A204.1 (cell line): ENCODE results near the gene KAZN.

ENCODE experiments used
- FAIRE-seq: peaks from 2 replicates; lab custom pipeline; 2012; peaks lifted over from hg19 to GRCh38; lab: Jason Lieb, UNC

The KAZN gene

GRCh38 chr1:14774225-14774624 lies 175.7 kb downstream of the KAZN start:
- FAIRE-seq: no peak

GRCh38 chr1:14774988-14775387 lies 176.5 kb downstream of the KAZN start:
- no peak for FAIRE-seq

- FAIRE-seq: no peak
These were observed 176.9 kb downstream of the KAZN start for GRCh38 chr1:14775434-14775833.

DNA sequence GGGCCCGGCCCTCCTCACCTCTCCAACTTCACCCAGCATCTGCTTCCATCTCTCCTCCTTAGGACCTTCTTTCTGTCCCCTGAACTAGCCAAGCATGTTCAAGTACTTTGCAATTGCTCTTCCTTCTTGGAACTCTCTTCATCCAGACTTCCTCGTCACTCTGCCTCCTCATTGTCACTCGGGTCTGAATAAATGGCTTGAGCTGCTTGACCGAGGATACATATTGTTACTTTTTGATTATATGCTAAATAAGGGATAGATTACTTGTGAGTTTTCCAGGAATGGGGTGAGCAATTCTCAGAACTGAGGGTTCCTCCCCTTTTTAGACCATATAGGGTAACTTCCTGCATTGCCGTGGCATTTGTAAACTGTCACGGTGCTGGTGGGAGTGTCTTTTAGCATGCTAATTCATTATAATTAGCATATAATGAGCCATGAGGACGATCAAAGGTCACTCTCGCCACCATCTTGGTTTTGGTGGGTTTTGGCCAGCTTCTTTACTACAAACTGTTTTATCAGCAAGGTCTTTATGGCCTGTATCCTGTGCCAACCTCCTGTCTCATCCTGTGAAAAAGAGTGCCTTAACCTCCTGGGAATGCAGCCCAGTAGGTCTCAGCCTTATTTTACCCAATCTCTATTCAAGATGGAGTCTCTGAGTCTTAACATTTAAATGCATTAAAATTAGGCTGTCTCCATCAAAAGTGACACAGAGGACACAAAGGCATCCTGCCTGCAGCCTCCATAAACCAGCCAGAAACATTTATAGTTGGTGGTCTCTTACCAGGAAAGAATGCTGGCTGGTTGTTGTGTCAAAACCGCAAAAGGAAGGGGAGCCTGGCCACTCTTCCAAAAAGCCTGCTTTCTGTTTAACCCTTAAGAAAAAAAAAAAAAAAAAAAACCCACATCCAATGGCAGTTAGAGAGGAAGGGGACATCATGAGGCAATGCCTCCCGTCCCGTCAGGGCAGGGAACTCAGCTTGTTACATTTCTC lies 179.3 kb downstream of the KAZN start:
- FAIRE-seq: no peak

GRCh38 chr1:14778541-14778897 lies 180.0 kb downstream of the KAZN start:
- no peak for FAIRE-seq

DNA sequence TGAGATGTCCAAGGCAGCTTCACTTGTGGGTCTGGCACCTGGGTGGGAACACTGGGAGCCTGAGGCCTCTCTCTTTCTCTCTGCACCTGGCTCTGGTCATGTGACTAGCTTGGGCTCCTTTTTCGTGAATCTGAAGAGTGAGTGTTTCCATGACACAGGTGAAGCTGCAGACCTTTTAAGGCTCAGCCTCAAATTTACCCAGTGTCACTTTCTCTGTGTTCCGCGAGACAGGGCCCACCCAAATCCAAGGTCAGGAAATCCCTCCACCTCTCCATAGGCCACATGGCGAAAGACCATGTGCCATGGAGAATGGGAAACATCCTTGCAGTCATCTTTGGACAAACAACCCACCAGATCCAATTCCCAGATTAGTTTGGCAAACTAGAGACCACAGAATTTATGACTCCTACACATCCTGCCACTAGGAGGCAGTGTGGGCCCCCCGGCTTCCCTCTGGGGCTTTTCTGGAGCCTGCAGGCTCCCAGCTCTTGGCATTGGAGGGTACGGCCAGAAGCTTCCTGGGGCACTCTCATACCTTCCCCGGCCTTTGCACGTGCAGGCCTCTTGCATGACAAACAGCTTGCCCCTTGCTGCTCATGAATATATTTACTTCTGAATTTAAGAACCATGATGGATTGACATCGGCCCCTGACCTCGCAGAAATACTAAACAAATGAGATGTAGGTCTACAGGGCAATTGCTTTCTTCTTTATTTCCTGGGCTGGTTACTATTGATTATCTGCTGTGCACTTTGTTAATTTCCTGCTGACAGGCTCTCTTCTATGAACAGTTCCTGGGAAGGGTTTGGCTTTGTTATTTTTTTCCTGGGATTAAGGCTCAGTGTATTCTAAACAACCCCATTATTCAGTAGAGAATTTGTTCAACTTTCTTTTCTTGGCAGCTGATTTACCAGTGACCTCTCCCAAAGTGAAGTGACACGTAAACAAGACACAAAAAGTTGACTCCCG lies 180.7 kb downstream of the KAZN start:
- no peak for FAIRE-seq

DNA sequence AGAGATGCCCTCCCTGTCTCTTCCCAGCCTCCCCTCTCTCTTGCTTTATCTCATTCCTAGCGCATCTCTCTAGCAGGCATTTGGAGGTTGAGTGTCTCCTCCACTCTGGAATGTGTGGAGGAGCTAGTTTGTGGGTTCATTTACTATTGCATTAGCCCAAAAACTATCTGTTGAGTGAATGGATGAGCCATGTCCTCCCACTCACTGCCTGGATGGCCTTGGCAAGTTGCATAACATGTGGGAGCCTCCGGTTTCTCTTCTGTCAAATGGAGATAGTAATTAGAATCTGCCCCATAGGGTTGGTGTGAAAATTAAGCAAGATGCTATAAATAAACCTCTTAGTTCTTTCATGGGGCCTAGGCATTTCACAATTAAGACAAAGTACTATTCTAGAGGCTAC lies 181.8 kb downstream of the KAZN start:
- no peak for FAIRE-seq

GRCh38 chr1:14781811-14782210 lies 183.3 kb downstream of the KAZN start:
- no peak for FAIRE-seq

GRCh38 chr1:14782741-14783591 lies 184.5 kb downstream of the KAZN start:
- FAIRE-seq: no peak

- FAIRE-seq: no peak
These were observed 185.1 kb downstream of the KAZN start for GRCh38 chr1:14783592-14783886.

DNA sequence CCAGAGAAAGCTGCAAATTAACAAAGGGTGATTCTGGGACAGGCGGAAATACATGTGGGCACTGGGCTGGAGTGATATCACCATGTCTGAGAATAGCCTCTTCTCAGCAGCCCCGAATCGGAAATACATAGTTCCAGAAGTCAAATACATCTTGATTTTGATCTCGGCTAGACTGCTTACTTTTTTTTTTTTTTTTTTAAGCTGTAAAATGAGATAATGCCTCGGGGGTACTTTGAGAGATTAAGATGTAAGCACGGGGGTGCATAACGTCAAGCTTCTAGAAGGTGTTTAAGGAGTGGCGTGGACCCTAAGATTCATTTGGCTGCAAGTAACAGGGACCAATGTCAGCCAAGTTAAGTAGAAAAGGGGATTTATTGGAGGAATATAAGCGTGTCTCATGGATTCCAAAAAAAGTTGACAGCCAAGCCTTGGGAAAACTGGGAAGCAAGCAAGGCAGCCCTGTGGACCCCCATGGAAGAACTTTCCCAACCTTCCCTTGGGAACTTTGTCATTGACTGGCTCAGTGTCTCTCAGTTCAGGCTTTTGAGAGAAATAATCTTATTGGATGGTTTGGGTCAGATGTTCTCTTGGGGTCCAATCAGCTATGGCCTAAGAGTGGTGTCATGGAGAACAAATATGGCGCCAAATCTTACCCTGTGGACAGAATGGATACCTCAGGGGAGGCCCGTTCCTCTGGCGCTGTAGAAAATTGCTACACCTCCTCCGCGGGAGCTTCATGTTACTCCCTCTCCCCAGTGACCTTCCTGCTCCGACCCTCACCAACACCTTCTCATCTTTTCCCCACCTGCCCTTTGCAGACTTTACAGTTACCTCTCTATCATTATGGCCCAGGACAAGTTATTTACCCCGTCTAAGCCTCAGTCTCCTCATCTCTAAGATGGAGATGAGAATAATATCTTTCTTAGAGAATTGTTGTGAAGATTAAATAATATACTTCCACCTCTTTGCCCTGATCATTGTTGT lies 186.6 kb downstream of the KAZN start:
- no peak for FAIRE-seq

DNA sequence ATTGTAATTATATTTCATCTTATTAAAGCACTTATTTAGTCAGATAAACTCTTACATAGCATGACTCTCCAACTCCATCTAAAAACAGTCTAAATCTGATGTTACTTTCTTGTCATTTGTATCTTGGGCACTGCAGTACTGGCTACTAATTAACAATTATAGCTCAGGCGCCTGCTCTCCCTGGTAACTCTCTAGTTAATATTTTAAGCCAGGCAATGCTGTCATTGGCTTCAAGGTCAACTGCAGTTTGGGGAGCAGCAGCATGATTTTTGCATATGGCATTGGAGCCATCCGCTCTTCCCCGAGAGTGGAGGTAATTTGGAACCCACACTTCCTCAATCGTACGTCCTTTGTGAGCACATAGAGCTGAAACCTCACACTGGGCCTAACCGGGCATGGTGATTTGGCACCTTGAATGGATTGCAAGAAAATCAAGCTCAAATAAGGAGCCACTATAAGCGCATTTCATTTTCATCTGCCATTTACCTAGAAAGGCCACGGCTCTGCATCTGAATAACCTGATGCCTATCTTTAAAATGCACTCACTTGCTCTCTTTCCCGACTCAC lies 187.7 kb downstream of the KAZN start:
- FAIRE-seq: no peak

GRCh38 chr1:14786681-14787080 lies 188.2 kb downstream of the KAZN start:
- no peak for FAIRE-seq

- FAIRE-seq: no peak
These were observed 189.1 kb downstream of the KAZN start for GRCh38 chr1:14787604-14788003.

GRCh38 chr1:14788080-14788479 lies 189.6 kb downstream of the KAZN start:
- FAIRE-seq: no peak

GRCh38 chr1:14790982-14791381 lies 192.5 kb downstream of the KAZN start:
- no peak for FAIRE-seq

DNA sequence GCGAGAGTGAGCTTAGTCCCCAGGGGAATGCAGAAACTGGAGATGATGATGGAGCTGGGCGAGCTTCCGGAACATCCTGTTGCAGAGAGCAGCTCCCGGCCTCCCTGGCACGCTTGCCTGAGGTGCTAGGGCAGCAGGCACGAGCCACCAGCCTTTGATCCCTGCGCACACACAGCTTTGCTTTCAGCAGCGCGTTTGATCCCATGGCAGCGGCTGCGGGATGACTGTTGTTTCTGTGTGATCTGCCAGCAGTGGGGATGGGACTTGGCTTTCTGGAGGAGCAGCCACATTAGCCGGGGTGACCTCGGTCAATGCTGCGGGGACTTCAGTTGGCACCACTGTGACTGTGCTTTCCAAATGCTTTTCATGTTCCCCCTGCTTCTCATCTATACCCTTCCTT lies 193.2 kb downstream of the KAZN start:
- no peak for FAIRE-seq

GRCh38 chr1:14794136-14794768 lies 195.8 kb downstream of the KAZN start:
- FAIRE-seq: no peak

DNA sequence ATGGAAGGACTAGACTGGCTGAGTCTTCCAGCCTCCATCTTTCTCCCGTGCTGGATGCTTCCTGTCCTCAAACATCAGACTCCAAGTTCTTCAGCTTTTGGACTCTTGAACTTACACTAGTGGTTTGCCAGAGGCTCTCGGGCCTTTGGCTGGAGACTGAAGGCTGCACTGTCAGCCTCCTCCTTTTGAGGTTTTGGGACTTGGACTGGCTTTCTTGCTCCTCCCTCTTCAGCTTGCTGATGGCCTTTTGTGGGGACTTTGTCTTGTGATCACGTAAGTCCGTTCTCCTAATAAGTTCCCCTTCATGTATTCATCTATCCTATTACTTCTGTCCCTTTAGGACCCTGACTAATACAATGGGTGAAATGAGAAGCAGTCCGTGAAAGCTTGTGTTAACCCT lies 196.4 kb downstream of the KAZN start:
- no peak for FAIRE-seq

DNA sequence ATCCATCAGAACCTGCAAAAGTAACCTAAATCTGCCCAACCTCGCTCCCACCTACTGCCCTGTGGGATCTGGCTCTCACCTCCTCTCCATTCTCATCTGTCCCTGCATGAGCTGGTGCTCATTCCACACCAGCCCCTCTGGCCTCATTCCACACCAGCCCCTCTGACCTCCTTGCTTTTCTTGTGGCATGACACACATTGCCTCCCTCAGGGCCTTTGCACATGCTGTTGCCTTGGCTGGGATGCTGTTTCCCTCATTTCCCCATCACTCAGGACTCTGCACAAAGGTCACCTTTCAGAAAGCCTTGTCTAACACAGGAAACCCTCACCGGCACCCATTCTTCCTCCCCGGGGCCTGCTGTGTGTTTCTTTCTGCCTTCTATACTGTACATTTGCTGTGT lies 197.1 kb downstream of the KAZN start:
- FAIRE-seq: no peak
